Measurements from ENCODE around the gene ZSCAN18.

Gene ZSCAN18

GRCh38 chr19:58044391-58044790 is 53.6 kb downstream of the ZSCAN18 start:
- DNase-seq (ENCODE audit: low spot score): no peak

- DNase-seq (ENCODE audit: low spot score): no peak
Measured at GRCh38 chr19:58042495-58043340, 55.3 kb downstream of the ZSCAN18 start.

GRCh38 chr19:58040751-58041525 is 57.1 kb downstream of the ZSCAN18 start:
- no peak for DNase-seq (ENCODE audit: low spot score)

- DNase-seq (ENCODE audit: low spot score): no peak
Measured at GRCh38 chr19:58038688-58039204, 59.3 kb downstream of the ZSCAN18 start.

GRCh38 chr19:58037927-58038687 is 59.9 kb downstream of the ZSCAN18 start:
- no peak for DNase-seq (ENCODE audit: low spot score)

GRCh38 chr19:58035863-58036262 is 62.2 kb downstream of the ZSCAN18 start:
- no peak for DNase-seq (ENCODE audit: low spot score)

- DNase-seq (ENCODE audit: low spot score): no peak
Measured at GRCh38 chr19:58034477-58034793, 63.6 kb downstream of the ZSCAN18 start.

Data from NAMALWA (cell line).